ENCODE measurements around the gene ELMO1. TPM values are rescaled to one million over a fixed set of nuclear protein-coding genes. Genes with fewer than 3 reads are reported as not detected.

ELMO1 gene
- total RNA-seq, 1 experiment from 2014 or later: not detected

- Histone ChIP-seq H3K36me3 (ENCODE audit: low read depth, low read length) (no peaks in the 10 kb centered on the region), H3F3A (ENCODE audit: low read length, unreplicated experiment) (no peaks in the 10 kb centered on the region), H2AFZ (ENCODE audit: low read length) (no peak overlapping the region), H3K9me2 (replicated peaks; ENCODE audit: low read length) (no peaks in the 10 kb centered on the region), H3K27me3 (ENCODE audit: low read length) (no peaks in the 10 kb centered on the region), H4K20me1 (ENCODE audit: low read length) (no peaks in the 10 kb centered on the region), H3K4me3 (ENCODE audit: low read length) (no peak overlapping the region), H3K4me2 (ENCODE audit: low read length) (no peak overlapping the region), H3K9me3 (ENCODE audit: low read length) (no peaks in the 10 kb centered on the region), H3K4me1 (ENCODE audit: insufficient read depth, low read length) (no peaks in the 10 kb centered on the region), H3K9ac (ENCODE audit: low read length) (no peak overlapping the region), H3K27ac (ENCODE audit: low read length) (no peak overlapping the region), H3K79me2 (ENCODE audit: low read length) (no peaks in the 10 kb centered on the region)
- DNase-seq (no peak), ATAC-seq (no peak)
- TF ChIP-seq EZH2 (IDR thresholded peaks at IDR 0.05; ENCODE audit: low read length, unreplicated experiment) (no peak), EZH2phosphoT487 (IDR thresholded peaks at IDR 0.05; ENCODE audit: borderline replicate concordance, low read length) (no peak), CTCF (conservative IDR thresholded peaks at IDR 0.05; ENCODE audit: low read depth, low read length) (no peak)
- CTCF ChIA-PET: no interaction called here
- POLR2A ChIA-PET (ENCODE audit: unreplicated experiment): no interaction called here
- no TSS peak for BruUV-seq (replicated peaks)
- intact Hi-C loops (cut with micrococcal nuclease): no loop called here
Observed at GRCh38 chr7:37131855-37132254, 316.8 kb downstream of the ELMO1 start.

GRCh38 chr7:37129035-37129425, 319.6 kb downstream of the ELMO1 start:
- Histone ChIP-seq H3K9ac (ENCODE audit: low read length) (no peak overlapping the region), H3K9me3 (ENCODE audit: low read length) (no peaks in the 10 kb centered on the region), H3K4me2 (ENCODE audit: low read length) (no peak overlapping the region), H3K27me3 (ENCODE audit: low read length) (no peaks in the 10 kb centered on the region), H3K27ac (ENCODE audit: low read length) (no peak overlapping the region), H3F3A (ENCODE audit: low read length, unreplicated experiment) (no peaks in the 10 kb centered on the region), H4K20me1 (ENCODE audit: low read length) (no peaks in the 10 kb centered on the region), H3K4me3 (ENCODE audit: low read length) (no peak overlapping the region), H3K9me2 (replicated peaks; ENCODE audit: low read length) (no peaks in the 10 kb centered on the region), H3K4me1 (ENCODE audit: insufficient read depth, low read length) (no peaks in the 10 kb centered on the region), H2AFZ (ENCODE audit: low read length) (no peak overlapping the region), H3K36me3 (ENCODE audit: low read depth, low read length) (no peaks in the 10 kb centered on the region), H3K79me2 (ENCODE audit: low read length) (no peaks in the 10 kb centered on the region)
- ATAC-seq (no peak), DNase-seq (no peak)
- BruUV-seq (replicated peaks): no TSS peak
- intact Hi-C loops (cut with micrococcal nuclease): no loop called here
- ChIA-PET POLR2A (ENCODE audit: unreplicated experiment) (no interaction called here), CTCF (no interaction called here)
- no peak for TF ChIP-seq EZH2phosphoT487 (IDR thresholded peaks at IDR 0.05; ENCODE audit: borderline replicate concordance, low read length)

- ChIA-PET CTCF (no interaction called here), POLR2A (ENCODE audit: unreplicated experiment) (no interaction called here)
- no peaks in the 10 kb centered on the region for H3K9me2 ChIP-seq (replicated peaks; ENCODE audit: low read length)
- DNase-seq: no peak
- H3K4me1 ChIP-seq (ENCODE audit: insufficient read depth, low read length): no peaks in the 10 kb centered on the region
- intact Hi-C loops (cut with micrococcal nuclease): no loop called here
- no peaks in the 10 kb centered on the region for H3F3A ChIP-seq (ENCODE audit: low read length, unreplicated experiment)
- H2AFZ ChIP-seq (ENCODE audit: low read length): no peak overlapping the region
- no peaks in the 10 kb centered on the region for H4K20me1 ChIP-seq (ENCODE audit: low read length)
- no peaks in the 10 kb centered on the region for H3K27me3 ChIP-seq (ENCODE audit: low read length)
- H3K4me2 ChIP-seq (ENCODE audit: low read length): no peak overlapping the region
- TF ChIP-seq EZH2phosphoT487 (IDR thresholded peaks at IDR 0.05; ENCODE audit: borderline replicate concordance, low read length): no peak
- TF ChIP-seq EZH2 (IDR thresholded peaks at IDR 0.05; ENCODE audit: low read length, unreplicated experiment): no peak
- no peak for TF ChIP-seq CTCF (conservative IDR thresholded peaks at IDR 0.05; ENCODE audit: low read depth, low read length)
- BruUV-seq (replicated peaks): no TSS peak
- H3K9me3 ChIP-seq (ENCODE audit: low read length): no peaks in the 10 kb centered on the region
- no peak overlapping the region for H3K27ac ChIP-seq (ENCODE audit: low read length)
- no peak overlapping the region for H3K4me3 ChIP-seq (ENCODE audit: low read length)
- no peak overlapping the region for H3K9ac ChIP-seq (ENCODE audit: low read length)
- no peak for ATAC-seq
- H3K36me3 ChIP-seq (ENCODE audit: low read depth, low read length): no peaks in the 10 kb centered on the region
- H3K79me2 ChIP-seq (ENCODE audit: low read length): no peaks in the 10 kb centered on the region
Observed at GRCh38 chr7:37128327-37129034, 320.2 kb downstream of the ELMO1 start.
